Kidney (tissue), 14 donors: ENCODE results near the gene OOSP4A. TPM values are rescaled to one million over a fixed set of nuclear protein-coding genes. Genes with fewer than 3 reads are reported as not detected.

Experiments used
- DNase-seq, 5 donors: peaks; one replicate each; pipeline ENCODE4 v3.0.0-alpha.2; 2013 to 2020
- FAIRE-seq: peaks from 2 replicates; lab custom pipeline; 2012; peaks lifted over from hg19 to GRCh38; lab: Jason Lieb, UNC
- H3K27ac ChIP-seq, 2 donors: one replicate each; pipeline ENCODE4 v1.7.0; 2013; ENCODE audit warnings: low read depth in 2 of 2, low read length in 2 of 2, inconsistent platforms in 1 of 2
- H3K27me3 ChIP-seq: one replicate; pipeline ENCODE4 v1.7.1; 2013; ENCODE audit warnings: low read length, inconsistent platforms; ENCODE audit not compliant: control insufficient read depth, insufficient read depth
- H3K36me3 ChIP-seq, 3 donors: one replicate each; pipeline versions ENCODE4 v1.7.0 to v1.7.1; 2013; ENCODE audit warnings: low read length in 3 of 3, control low read depth in 1 of 3, inconsistent platforms in 1 of 3; ENCODE audit not compliant: insufficient read depth in 3 of 3, control insufficient read depth in 2 of 3
- H3K4me1 ChIP-seq, 3 donors: one replicate each; pipeline versions ENCODE4 v1.7.0 to v1.7.1; 2013; ENCODE audit warnings: low read length in 3 of 3, inconsistent platforms in 1 of 3, low read depth in 1 of 3; ENCODE audit not compliant: control insufficient read depth in 2 of 3, insufficient read depth in 2 of 3
- H3K4me3 ChIP-seq, 3 donors: one replicate each; pipeline versions ENCODE4 v1.7.0 to v1.8.1; 2013; ENCODE audit warnings: low read length in 3 of 3, control low read depth in 1 of 3, inconsistent platforms in 1 of 3
- H3K9ac ChIP-seq, 3 donors: one replicate each; pipeline versions ENCODE4 v1.7.0 to v1.7.1; 2013; ENCODE audit warnings: low read length in 3 of 3, control low read depth in 1 of 3, inconsistent platforms in 1 of 3
- H3K9me3 ChIP-seq, 3 donors: one replicate each; pipeline versions ENCODE4 v1.7.0 to v1.7.1; 2013; ENCODE audit warnings: low read length in 3 of 3, control low read depth in 1 of 3, inconsistent platforms in 1 of 3; ENCODE audit not compliant: control insufficient read depth in 2 of 3, insufficient read depth in 1 of 3
- CTCF ChIP-seq: IDR thresholded peaks from 3 replicates; pipeline ENCODE4 v1.5.1; 2012; ENCODE audit warnings: mild to moderate bottlenecking, moderate library complexity, borderline replicate concordance; ENCODE audit not compliant: insufficient read depth; ENCODE audit errors: extremely low read depth
- intact Hi-C: fragments of 100-400 bp; cut with DNase I; formaldehyde crosslinking; loops from one replicate; pipeline ENCODE4 v1.11.1; 2022
- polyA plus RNA-seq: library from polyadenylated mRNA; stranded (reverse); fragments of 350-450 nt; fragmentation: Illumina TruSeq; extraction: RNeasy Lipid Tissue Mini Kit (QIAGEN cat#74804); gene quantifications from one replicate; pipeline ENCODE4 v1.2.3, GENCODE V29; 2014; ENCODE audit warnings: low read depth, low replicate concordance; ENCODE audit not compliant: insufficient read depth
- total RNA-seq: library from RNA; stranded (reverse); fragmentation: NEBNext Ultra II Directional; extraction: Animal tissue kit (Norgen Biotek cat#: 25700); gene quantifications from one replicate; pipeline ENCODE4 v1.2.1, GENCODE V29; 2021
- donor health status: control.
- donor health status: control.
- donor health status: control.
- donor health status: control.
- donor health status: control.
- donor health status: DM: yes; HTN: yes; CAD: no.
- donor health status: Normal renal cell carcinoma (clear cell type).

OOSP4A gene
- total and polyA plus RNA-seq, 2 donors from 2014 or later, result not detected

GRCh38 chr11:59966201-59966600, 2.4 kb downstream of the OOSP4A start:
- intact Hi-C loops, result no loop called here
- Histone ChIP-seq H3K27ac (no peak overlapping the region), H3K9ac (no peak overlapping the region), H3K36me3 (no peaks in the 10 kb centered on the region), H3K9me3 (no peaks in the 10 kb centered on the region), H3K4me1 (no peaks in the 10 kb centered on the region), H3K27me3 (no peaks in the 10 kb centered on the region), H3K4me3 (no peak overlapping the region)
- FAIRE-seq (no peak), DNase-seq (no peak)
- TF ChIP-seq CTCF, result no peak

GRCh38 chr11:59967677-59968394, 4.0 kb downstream of the OOSP4A start:
- H3K9ac ChIP-seq, result no peak overlapping the region
- no peaks in the 10 kb centered on the region for H3K36me3 ChIP-seq
- H3K9me3 ChIP-seq, result no peaks in the 10 kb centered on the region
- no peak for TF ChIP-seq CTCF
- intact Hi-C loops, result no loop called here
- no peaks in the 10 kb centered on the region for H3K4me1 ChIP-seq
- no peak overlapping the region for H3K27ac ChIP-seq
- no peak for FAIRE-seq
- no peaks in the 10 kb centered on the region for H3K27me3 ChIP-seq
- H3K4me3 ChIP-seq, result no peak overlapping the region
- DNase-seq, result no peak

- Histone ChIP-seq H3K27me3 (no peaks in the 10 kb centered on the region), H3K27ac (no peak overlapping the region), H3K9ac (no peak overlapping the region), H3K4me1 (no peaks in the 10 kb centered on the region), H3K36me3 (no peaks in the 10 kb centered on the region), H3K4me3 (no peak overlapping the region), H3K9me3 (no peaks in the 10 kb centered on the region)
- no peak for DNase-seq
- intact Hi-C loops, result no loop called here
- no peak for FAIRE-seq
- TF ChIP-seq CTCF, result no peak
These were observed 4.6 kb downstream of the OOSP4A start for GRCh38 chr11:59968395-59968783.

- no peaks in the 10 kb centered on the region for H3K9me3 ChIP-seq
- H3K36me3 ChIP-seq, result no peaks in the 10 kb centered on the region
- intact Hi-C loops, result no loop called here
- H3K27ac ChIP-seq, result no peak overlapping the region
- no peak for FAIRE-seq
- H3K4me1 ChIP-seq, result no peaks in the 10 kb centered on the region
- no peak overlapping the region for H3K4me3 ChIP-seq
- no peak for TF ChIP-seq CTCF
- no peak for DNase-seq
- no peaks in the 10 kb centered on the region for H3K27me3 ChIP-seq
- no peak overlapping the region for H3K9ac ChIP-seq
These were observed 9.3 kb downstream of the OOSP4A start for GRCh38 chr11:59973097-59973496.
